Mesothelial cell of epicardium (in vitro differentiated cells): ENCODE results near the gene SERTAD3. TPM values are rescaled to one million over a fixed set of nuclear protein-coding genes. Genes with fewer than 3 reads are reported as not detected.

Experiments
- DNase-seq, 2 experiments: peaks; one replicate each; pipeline ENCODE4 v3.0.0; 2021; ENCODE audit warnings: low spot score in 2 of 2; ENCODE audit not compliant: unreplicated experiment in 2 of 2
- H3K27ac Mint-ChIP-seq: 2 replicates; pipeline ENCODE4 v1.8.0; 2021; ENCODE audit warnings: mixed read lengths
- H3K27me3 Mint-ChIP-seq: 2 replicates; pipeline ENCODE4 v1.8.0; 2021; ENCODE audit warnings: low read depth, mixed read lengths
- H3K36me3 Mint-ChIP-seq: 2 replicates; pipeline ENCODE4 v1.8.0; 2021; ENCODE audit warnings: mixed read lengths
- H3K4me1 Mint-ChIP-seq: 2 replicates; pipeline ENCODE4 v1.8.0; 2021; ENCODE audit warnings: mixed read lengths
- H3K4me3 Mint-ChIP-seq: 2 replicates; pipeline ENCODE4 v1.8.0; 2021; ENCODE audit warnings: mild to moderate bottlenecking, moderate library complexity, mixed read lengths
- H3K9me3 Mint-ChIP-seq: 2 replicates; pipeline ENCODE4 v1.8.0; 2021; ENCODE audit warnings: mixed read lengths
- total RNA-seq: library from RNA; stranded (reverse); gene quantifications from 3 replicates; pipeline ENCODE4 v1.2.1, GENCODE V29; 2021
- TF ChIP-seq, protein P1 (sequence below): fragments of 200-600 bp; sonication (generic); IDR thresholded peaks from one replicate; pipeline ENCODE4 v1.5.0; 2021; ENCODE audit warnings: antibody characterized with exemption; ENCODE audit not compliant: unreplicated experiment

Gene SERTAD3
- total RNA-seq, 1 donor from 2014 or later = 70.0 TPM

- Mint-ChIP-seq H3K9me3 (no peaks in the 10 kb centered on the region), H3K4me3 (no peak overlapping the region), H3K27me3 (no peaks in the 10 kb centered on the region), H3K27ac (peak overlapping the region; percentile 78), H3K36me3 (no peaks in the 10 kb centered on the region), H3K4me1 (peaks cover 22% of the 10 kb centered on the region)
- TF ChIP-seq, protein P1, sequence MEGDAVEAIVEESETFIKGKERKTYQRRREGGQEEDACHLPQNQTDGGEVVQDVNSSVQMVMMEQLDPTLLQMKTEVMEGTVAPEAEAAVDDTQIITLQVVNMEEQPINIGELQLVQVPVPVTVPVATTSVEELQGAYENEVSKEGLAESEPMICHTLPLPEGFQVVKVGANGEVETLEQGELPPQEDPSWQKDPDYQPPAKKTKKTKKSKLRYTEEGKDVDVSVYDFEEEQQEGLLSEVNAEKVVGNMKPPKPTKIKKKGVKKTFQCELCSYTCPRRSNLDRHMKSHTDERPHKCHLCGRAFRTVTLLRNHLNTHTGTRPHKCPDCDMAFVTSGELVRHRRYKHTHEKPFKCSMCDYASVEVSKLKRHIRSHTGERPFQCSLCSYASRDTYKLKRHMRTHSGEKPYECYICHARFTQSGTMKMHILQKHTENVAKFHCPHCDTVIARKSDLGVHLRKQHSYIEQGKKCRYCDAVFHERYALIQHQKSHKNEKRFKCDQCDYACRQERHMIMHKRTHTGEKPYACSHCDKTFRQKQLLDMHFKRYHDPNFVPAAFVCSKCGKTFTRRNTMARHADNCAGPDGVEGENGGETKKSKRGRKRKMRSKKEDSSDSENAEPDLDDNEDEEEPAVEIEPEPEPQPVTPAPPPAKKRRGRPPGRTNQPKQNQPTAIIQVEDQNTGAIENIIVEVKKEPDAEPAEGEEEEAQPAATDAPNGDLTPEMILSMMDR = no peak
- DNase-seq = no peak
These were observed 26.5 kb downstream of the SERTAD3 start for GRCh38 chr19:40417643-40417981.

DNA sequence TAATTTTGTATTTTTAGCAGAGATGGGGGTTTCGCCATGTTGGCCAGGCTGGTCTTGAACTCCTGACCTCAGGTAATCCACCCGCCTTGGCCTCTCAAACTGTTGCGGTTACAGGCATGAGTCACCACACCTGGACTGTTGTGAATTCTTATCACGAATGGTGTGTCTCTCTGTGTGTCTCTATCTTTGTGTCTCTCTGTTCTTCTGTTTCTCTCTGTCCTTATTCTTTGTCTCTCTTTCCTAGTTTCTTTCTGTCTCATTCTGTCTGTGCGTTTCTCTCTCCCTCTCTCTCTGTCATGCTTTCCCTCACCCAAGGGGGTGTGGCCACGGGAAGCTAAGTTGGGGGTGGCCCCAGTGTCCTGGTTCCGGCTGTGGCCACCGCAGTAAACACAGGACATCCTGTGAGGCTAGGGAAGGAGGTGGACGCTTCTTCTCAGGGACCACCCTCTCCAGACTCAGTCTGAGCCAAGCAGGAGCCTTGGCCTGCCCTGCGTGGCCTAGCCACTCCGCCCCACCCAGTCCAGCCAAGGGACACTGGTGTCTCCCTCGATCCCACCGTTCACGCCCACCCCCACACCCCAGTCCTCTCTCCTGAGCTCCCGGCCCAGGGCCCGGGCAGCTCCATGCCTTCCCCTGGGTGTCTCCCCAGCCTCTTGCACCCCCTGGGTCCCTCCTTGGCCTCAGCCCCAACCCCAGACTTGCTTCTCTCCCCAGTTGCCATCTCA lies 27.1 kb downstream of the SERTAD3 start:
- H3K9me3 Mint-ChIP-seq = no peaks in the 10 kb centered on the region
- TF ChIP-seq, protein P1 = no peak
- no peak for DNase-seq
- H3K4me3 Mint-ChIP-seq = no peak overlapping the region
- no peaks in the 10 kb centered on the region for H3K36me3 Mint-ChIP-seq
- peak overlapping the region; percentile 78 for H3K27ac Mint-ChIP-seq
- peaks cover 17% of the 10 kb centered on the region for H3K4me1 Mint-ChIP-seq
- no peaks in the 10 kb centered on the region for H3K27me3 Mint-ChIP-seq

DNA sequence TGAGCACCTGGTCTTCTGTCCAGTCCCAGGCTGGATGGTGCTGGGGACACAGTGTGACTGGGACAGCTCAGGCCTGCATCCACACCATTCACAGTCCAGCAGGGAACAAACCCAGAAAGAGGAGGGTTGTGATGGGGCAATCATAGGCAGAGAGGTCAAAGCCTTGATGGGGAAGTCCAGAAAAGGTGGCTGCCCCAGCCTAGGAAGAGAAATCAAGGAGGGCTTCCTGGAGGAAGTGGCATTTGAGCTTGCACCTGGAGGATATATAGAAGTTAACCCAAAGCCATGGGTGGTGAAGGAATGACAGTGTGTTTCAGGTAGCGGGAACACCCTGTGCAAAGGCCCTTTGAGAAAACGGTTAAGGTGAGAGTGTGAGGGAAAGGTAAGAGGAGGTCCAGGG lies 28.4 kb downstream of the SERTAD3 start:
- TF ChIP-seq, protein P1 = no peak
- H3K36me3 Mint-ChIP-seq = no peaks in the 10 kb centered on the region
- no peaks in the 10 kb centered on the region for H3K9me3 Mint-ChIP-seq
- H3K4me3 Mint-ChIP-seq = no peak overlapping the region
- H3K4me1 Mint-ChIP-seq = peaks cover 13% of the 10 kb centered on the region
- no peak overlapping the region for H3K27ac Mint-ChIP-seq
- no peaks in the 10 kb centered on the region for H3K27me3 Mint-ChIP-seq
- DNase-seq = no peak

DNA sequence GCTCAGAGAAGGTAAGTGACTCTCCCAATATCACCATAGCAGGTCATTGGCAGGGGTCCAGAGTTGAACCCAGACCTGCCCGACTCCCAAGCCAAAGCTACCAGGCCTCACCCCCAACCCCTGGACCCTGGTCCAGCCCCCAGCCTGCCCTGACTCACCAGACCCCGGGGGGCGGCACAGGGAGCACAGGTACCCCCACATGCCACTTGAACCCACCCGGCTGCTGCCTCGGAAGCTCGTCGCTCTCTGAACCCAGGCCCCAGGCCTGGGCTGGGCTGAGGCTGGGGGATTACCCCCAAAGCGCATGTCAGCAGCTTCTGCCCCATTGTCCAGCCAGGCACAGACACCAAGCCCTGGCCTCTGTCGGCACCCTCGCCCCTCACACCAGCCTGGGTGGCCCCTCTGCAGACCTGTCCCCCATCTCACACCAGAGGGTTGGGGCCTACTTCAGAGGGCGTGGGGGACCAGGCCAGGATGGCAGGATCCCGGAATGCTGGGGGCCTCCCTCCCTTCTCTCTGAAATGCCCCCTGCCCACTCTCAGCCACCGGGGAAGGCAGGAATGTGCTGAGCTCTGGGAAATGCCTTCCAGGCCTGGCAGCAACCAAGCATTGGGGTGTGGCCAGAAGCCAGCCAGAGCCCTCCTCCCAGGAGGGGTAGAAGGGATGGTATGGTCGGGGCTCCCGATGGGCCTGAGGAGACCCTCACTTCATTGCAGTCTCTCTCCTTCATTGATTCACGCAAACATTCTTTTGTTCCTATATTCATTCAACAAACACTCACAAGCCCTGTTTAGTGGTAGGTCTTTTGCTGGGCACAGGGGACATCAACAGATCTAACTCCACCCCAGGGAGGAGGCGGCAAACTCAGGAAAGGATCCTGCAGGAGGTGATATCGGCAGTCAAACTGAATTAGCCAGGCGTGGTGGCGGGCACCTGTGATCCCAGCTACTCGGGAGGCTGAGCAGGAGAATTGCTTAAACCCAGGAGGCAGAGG lies 29.3 kb downstream of the SERTAD3 start:
- no peaks in the 10 kb centered on the region for H3K9me3 Mint-ChIP-seq
- H3K36me3 Mint-ChIP-seq = no peaks in the 10 kb centered on the region
- peaks cover 12% of the 10 kb centered on the region for H3K4me1 Mint-ChIP-seq
- TF ChIP-seq, protein P1 = no peak
- no peak overlapping the region for H3K4me3 Mint-ChIP-seq
- no peak for DNase-seq
- H3K27me3 Mint-ChIP-seq = no peaks in the 10 kb centered on the region
- no peak overlapping the region for H3K27ac Mint-ChIP-seq

- H3K4me3 Mint-ChIP-seq = peak within 1 kb of the TSS; percentile 40
- TF ChIP-seq, protein P1 = no peak
These were observed 30.8 kb downstream of the SERTAD3 start, which contains the start of gene PRX for GRCh38 chr19:40413291-40413845. Gene PRX (minus strand): TSS chr19:40413378. CDS start chr19:40407932, 5,446 bp downstream.

More at GRCh38 chr19:40413291-40413845, 30.8 kb downstream of the SERTAD3 start, which contains the start of gene PRX:
- H3K36me3 Mint-ChIP-seq = no peaks in the 10 kb centered on the region
- peaks cover 12% of the 10 kb centered on the region for H3K4me1 Mint-ChIP-seq
- no peaks in the 10 kb centered on the region for H3K9me3 Mint-ChIP-seq
- DNase-seq = no peak
- peak within 1 kb of the TSS; percentile 90 for H3K27ac Mint-ChIP-seq
- H3K27me3 Mint-ChIP-seq = no peaks in the 10 kb centered on the region
